SK-N-SH (cell line): ENCODE data around the gene NARS2. TPM values are rescaled to one million over a fixed set of nuclear protein-coding genes. Genes with fewer than 3 reads are reported as not detected.

Experiments
- CHD2 ChIP-seq: fragments of 150-350 bp; IDR thresholded peaks from 2 replicates; pipeline ENCODE4 v1.6.1; 2018; ENCODE audit warnings: low read length; ENCODE audit not compliant: partially characterized antibody
- FOXJ3 ChIP-seq: sonication (generic); formaldehyde crosslinking; IDR thresholded peaks from 2 replicates; pipeline ENCODE4 v1.5.1; 2020; ENCODE audit warnings: mild to moderate bottlenecking, missing genetic modification reagents
- FOXM1 ChIP-seq: IDR thresholded peaks from 2 replicates; pipeline ENCODE4 v1.4.0; 2012; ENCODE audit warnings: low read depth, mild to moderate bottlenecking
- GABPA ChIP-seq: IDR thresholded peaks from 2 replicates; pipeline ENCODE4 v1.4.0; 2012; ENCODE audit warnings: low read depth, mild to moderate bottlenecking
- GATA2 ChIP-seq: sonication (generic); formaldehyde crosslinking; IDR thresholded peaks from 2 replicates; pipeline ENCODE4 v1.5.0; 2020; ENCODE audit warnings: mild to moderate bottlenecking, missing genetic modification reagents
- JUND ChIP-seq: IDR thresholded peaks from 2 replicates; pipeline ENCODE4 v1.4.0; 2012
- MEF2A ChIP-seq: IDR thresholded peaks from 2 replicates; pipeline ENCODE4 v1.4.0; 2012; ENCODE audit warnings: low read depth, borderline replicate concordance
- MXI1 ChIP-seq: IDR thresholded peaks from 2 replicates; pipeline ENCODE4 v1.6.1; 2012; ENCODE audit warnings: mild to moderate bottlenecking, low read depth, low read length, improper control_type of control experiment
- NFIC ChIP-seq: IDR thresholded peaks from 2 replicates; pipeline ENCODE4 v1.4.0; 2012; ENCODE audit warnings: borderline replicate concordance
- POLR2AphosphoS5 ChIP-seq: IDR thresholded peaks from 2 replicates; pipeline ENCODE4 v1.6.1; 2012; ENCODE audit warnings: low read depth, low read length
- RAD21 ChIP-seq: IDR thresholded peaks from 2 replicates; pipeline ENCODE4 v1.6.1; 2012; ENCODE audit warnings: mild to moderate bottlenecking, low read length
- RCOR1 ChIP-seq: fragments of 150-350 bp; IDR thresholded peaks from 2 replicates; pipeline ENCODE4 v1.6.1; 2017; ENCODE audit warnings: antibody characterized with exemption, low read length
- RXRA ChIP-seq: IDR thresholded peaks from 2 replicates; pipeline ENCODE4 v1.4.0; 2012; ENCODE audit warnings: low read depth, mild to moderate bottlenecking, borderline replicate concordance
- SIN3A ChIP-seq: IDR thresholded peaks from 2 replicates; pipeline ENCODE4 v1.6.1; 2012; ENCODE audit warnings: low read depth, mild to moderate bottlenecking, low read length, moderate library complexity, borderline replicate concordance
- TAF1 ChIP-seq: IDR thresholded peaks from 2 replicates; pipeline ENCODE4 v1.6.1; 2012; ENCODE audit warnings: low read depth, mild to moderate bottlenecking, low read length, moderate library complexity, borderline replicate concordance
- TCF12 ChIP-seq: IDR thresholded peaks from 2 replicates; pipeline ENCODE4 v1.4.0; 2012
- TEAD4 ChIP-seq: IDR thresholded peaks from 2 replicates; pipeline ENCODE4 v1.4.0; 2012; ENCODE audit warnings: mild to moderate bottlenecking, borderline replicate concordance; ENCODE audit not compliant: insufficient read depth
- USF2 ChIP-seq: fragments of 150-350 bp; IDR thresholded peaks from 2 replicates; pipeline ENCODE4 v1.6.1; 2017; ENCODE audit warnings: antibody characterized with exemption, low read length, low read depth, borderline replicate concordance
- YY1 ChIP-seq: IDR thresholded peaks from 2 replicates; pipeline ENCODE4 v1.4.0; 2012; ENCODE audit warnings: low read depth, mild to moderate bottlenecking
- polyA plus RNA-seq, 3 experiments: library from polyadenylated mRNA; depleted of rRNA; stranded (reverse); fragments of >200 nt; gene quantifications; 2 replicates each; pipeline ENCODE4 v1.2.3, GENCODE V29; 2012
- TF ChIP-seq, protein P1 (sequence below): IDR thresholded peaks from 2 replicates; pipeline ENCODE4 v1.4.0; 2012; ENCODE audit warnings: low read depth
- TF ChIP-seq, protein P2 (sequence below): fragments of 200-600 bp; sonication (generic); IDR thresholded peaks from 2 replicates; pipeline ENCODE4 v1.6.1; 2017; ENCODE audit warnings: antibody characterized with exemption, mild to moderate bottlenecking, moderate library complexity
- TF ChIP-seq, protein P3 (sequence below): IDR thresholded peaks from 2 replicates; pipeline ENCODE4 v1.6.1; 2012; ENCODE audit warnings: mild to moderate bottlenecking, low read depth, low read length, moderate library complexity
- TF ChIP-seq, protein P4 (sequence below): IDR thresholded peaks from 2 replicates; pipeline ENCODE4 v1.4.0; 2012; ENCODE audit warnings: low read depth, borderline replicate concordance

Gene NARS2
- polyA plus RNA-seq, 1 of the 3 experiments (the other 2 are of a cell fraction): 8.9 TPM

DNA sequence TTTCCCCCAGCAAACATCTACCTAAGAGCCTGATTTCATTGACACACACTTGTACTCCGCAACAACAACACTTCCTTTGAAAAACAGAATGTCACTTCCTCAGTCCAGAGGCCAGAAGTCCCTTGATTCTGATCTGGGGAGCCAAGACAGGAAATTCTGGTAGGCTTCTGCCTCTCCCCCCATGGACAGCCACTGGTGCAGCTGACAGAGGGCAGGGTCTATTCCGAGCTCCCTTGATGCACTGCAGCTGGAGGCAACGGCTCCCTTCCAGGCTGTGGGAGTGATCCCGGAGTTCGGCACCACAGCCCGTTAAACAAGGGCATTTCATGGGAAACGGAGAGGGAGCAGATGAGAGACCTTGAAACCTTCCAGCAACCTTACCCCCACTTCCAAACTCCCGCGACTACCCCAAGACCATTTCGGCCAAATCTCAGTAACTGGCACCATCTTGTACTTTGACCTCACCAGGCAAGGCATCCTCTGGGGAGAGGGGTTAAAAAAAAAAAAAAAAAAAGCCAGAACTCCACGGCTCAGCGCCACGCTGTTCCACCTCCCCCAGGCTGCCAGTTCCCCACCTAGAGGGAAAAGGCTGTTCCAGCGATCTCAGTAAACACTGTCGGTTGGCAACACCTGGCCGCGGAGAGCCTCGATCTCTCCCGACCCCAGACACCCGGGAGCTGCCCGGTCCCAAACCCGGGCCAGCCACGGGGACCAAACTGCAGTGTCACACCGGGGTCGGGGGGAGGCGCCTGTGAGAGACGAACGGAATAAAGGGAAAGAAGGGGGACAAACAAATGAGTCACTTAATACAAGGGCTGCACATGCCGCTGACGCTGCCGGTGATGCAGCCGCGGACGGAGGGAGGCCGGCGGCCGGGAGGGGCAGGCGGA lies 158.1 kb downstream of the NARS2 start (continued):
- TF ChIP-seq, protein P1, sequence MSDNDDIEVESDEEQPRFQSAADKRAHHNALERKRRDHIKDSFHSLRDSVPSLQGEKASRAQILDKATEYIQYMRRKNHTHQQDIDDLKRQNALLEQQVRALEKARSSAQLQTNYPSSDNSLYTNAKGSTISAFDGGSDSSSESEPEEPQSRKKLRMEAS: peak; percentile 57
- TF ChIP-seq CHD2 (peak; percentile 21), FOXM1 (no peak), USF2 (no peak), RXRA (no peak), RCOR1 (no peak), RAD21 (peak; percentile 60), TCF12 (peak; percentile 44; the same call in 1 of the 2 replicates), MEF2A (no peak), GATA2 (peak; percentile 46; the same call in 1 of the 2 replicates), TEAD4 (0 out of 2 replicates have a peak, but pooled peaks have one; percentile 5), TAF1 (no peak; the same call in 1 of the 2 replicates), SIN3A (peak; percentile 67; the same call in 1 of the 2 replicates), MXI1 (peak; percentile 66), NFIC (no peak), GABPA (no peak), YY1 (no peak), POLR2AphosphoS5 (0 out of 2 replicates have a peak, but pooled peaks have one; percentile 34), JUND (peak; percentile 33; the same call in 1 of the 2 replicates), FOXJ3 (no peak; the same call in 1 of the 2 replicates)
- TF ChIP-seq, protein P2, sequence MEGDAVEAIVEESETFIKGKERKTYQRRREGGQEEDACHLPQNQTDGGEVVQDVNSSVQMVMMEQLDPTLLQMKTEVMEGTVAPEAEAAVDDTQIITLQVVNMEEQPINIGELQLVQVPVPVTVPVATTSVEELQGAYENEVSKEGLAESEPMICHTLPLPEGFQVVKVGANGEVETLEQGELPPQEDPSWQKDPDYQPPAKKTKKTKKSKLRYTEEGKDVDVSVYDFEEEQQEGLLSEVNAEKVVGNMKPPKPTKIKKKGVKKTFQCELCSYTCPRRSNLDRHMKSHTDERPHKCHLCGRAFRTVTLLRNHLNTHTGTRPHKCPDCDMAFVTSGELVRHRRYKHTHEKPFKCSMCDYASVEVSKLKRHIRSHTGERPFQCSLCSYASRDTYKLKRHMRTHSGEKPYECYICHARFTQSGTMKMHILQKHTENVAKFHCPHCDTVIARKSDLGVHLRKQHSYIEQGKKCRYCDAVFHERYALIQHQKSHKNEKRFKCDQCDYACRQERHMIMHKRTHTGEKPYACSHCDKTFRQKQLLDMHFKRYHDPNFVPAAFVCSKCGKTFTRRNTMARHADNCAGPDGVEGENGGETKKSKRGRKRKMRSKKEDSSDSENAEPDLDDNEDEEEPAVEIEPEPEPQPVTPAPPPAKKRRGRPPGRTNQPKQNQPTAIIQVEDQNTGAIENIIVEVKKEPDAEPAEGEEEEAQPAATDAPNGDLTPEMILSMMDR: peak; percentile 57
- TF ChIP-seq, protein P3, sequence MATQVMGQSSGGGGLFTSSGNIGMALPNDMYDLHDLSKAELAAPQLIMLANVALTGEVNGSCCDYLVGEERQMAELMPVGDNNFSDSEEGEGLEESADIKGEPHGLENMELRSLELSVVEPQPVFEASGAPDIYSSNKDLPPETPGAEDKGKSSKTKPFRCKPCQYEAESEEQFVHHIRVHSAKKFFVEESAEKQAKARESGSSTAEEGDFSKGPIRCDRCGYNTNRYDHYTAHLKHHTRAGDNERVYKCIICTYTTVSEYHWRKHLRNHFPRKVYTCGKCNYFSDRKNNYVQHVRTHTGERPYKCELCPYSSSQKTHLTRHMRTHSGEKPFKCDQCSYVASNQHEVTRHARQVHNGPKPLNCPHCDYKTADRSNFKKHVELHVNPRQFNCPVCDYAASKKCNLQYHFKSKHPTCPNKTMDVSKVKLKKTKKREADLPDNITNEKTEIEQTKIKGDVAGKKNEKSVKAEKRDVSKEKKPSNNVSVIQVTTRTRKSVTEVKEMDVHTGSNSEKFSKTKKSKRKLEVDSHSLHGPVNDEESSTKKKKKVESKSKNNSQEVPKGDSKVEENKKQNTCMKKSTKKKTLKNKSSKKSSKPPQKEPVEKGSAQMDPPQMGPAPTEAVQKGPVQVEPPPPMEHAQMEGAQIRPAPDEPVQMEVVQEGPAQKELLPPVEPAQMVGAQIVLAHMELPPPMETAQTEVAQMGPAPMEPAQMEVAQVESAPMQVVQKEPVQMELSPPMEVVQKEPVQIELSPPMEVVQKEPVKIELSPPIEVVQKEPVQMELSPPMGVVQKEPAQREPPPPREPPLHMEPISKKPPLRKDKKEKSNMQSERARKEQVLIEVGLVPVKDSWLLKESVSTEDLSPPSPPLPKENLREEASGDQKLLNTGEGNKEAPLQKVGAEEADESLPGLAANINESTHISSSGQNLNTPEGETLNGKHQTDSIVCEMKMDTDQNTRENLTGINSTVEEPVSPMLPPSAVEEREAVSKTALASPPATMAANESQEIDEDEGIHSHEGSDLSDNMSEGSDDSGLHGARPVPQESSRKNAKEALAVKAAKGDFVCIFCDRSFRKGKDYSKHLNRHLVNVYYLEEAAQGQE: no peak
- TF ChIP-seq, protein P4, sequence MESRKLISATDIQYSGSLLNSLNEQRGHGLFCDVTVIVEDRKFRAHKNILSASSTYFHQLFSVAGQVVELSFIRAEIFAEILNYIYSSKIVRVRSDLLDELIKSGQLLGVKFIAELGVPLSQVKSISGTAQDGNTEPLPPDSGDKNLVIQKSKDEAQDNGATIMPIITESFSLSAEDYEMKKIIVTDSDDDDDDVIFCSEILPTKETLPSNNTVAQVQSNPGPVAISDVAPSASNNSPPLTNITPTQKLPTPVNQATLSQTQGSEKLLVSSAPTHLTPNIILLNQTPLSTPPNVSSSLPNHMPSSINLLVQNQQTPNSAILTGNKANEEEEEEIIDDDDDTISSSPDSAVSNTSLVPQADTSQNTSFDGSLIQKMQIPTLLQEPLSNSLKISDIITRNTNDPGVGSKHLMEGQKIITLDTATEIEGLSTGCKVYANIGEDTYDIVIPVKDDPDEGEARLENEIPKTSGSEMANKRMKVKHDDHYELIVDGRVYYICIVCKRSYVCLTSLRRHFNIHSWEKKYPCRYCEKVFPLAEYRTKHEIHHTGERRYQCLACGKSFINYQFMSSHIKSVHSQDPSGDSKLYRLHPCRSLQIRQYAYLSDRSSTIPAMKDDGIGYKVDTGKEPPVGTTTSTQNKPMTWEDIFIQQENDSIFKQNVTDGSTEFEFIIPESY: no peak
